HL-60 (cell line): ENCODE results near the gene RPUSD1.

Source experiments
- DNase-seq, 2 experiments: peaks; one replicate each; pipeline ENCODE4 v3.0.0-alpha.2; 2010 to 2020; ENCODE audit warnings: low read depth in 1 of 2, low spot score in 1 of 2
- H3K27ac ChIP-seq: fragments of 250-450 bp; sonication (Bioruptor Pico); replicated peaks from 2 replicates; pipeline ENCODE4 v1.5.1; 2020; ENCODE audit warnings: mild to moderate bottlenecking, moderate library complexity
- H3K27me3 ChIP-seq: fragments of 250-450 bp; sonication (Bioruptor Pico); 2 replicates; pipeline ENCODE4 v1.5.1; 2021; ENCODE audit warnings: mild to moderate bottlenecking, moderate library complexity; ENCODE audit not compliant: insufficient read depth, poor library complexity, severe bottlenecking
- H3K4me3 ChIP-seq: replicated peaks from 2 replicates; pipeline ENCODE4 v1.5.1; 2011; ENCODE audit warnings: mild to moderate bottlenecking, control low read depth, low read length; ENCODE audit not compliant: insufficient read depth
- GABPA ChIP-seq: IDR thresholded peaks from 2 replicates; pipeline ENCODE4 v1.6.1; 2012; ENCODE audit warnings: low read depth
- POLR2AphosphoS5 ChIP-seq: IDR thresholded peaks from 2 replicates; pipeline ENCODE4 v1.6.1; 2012; ENCODE audit warnings: low read depth
- REST ChIP-seq: IDR thresholded peaks from 2 replicates; pipeline ENCODE4 v1.6.1; 2012; ENCODE audit warnings: low read depth; ENCODE audit not compliant: insufficient replicate concordance
- SPI1 ChIP-seq: IDR thresholded peaks from 2 replicates; pipeline ENCODE4 v1.6.1; 2012; ENCODE audit warnings: low read depth, mild to moderate bottlenecking, borderline replicate concordance
- TF ChIP-seq, protein P1 (sequence below): IDR thresholded peaks from one replicate; pipeline ENCODE4 v1.5.1; 2011; ENCODE audit warnings: low read length, control low read depth, inconsistent platforms; ENCODE audit not compliant: insufficient read depth

Gene RPUSD1

GRCh38 chr16:763369-764183 is 24.6 kb downstream of the RPUSD1 start:
- Histone ChIP-seq H3K27me3 (no peaks in the 10 kb centered on the region), H3K4me3 (no peak overlapping the region), H3K27ac (no peak overlapping the region)
- no peak for TF ChIP-seq REST
- no peak for TF ChIP-seq POLR2AphosphoS5
- TF ChIP-seq, protein P1, sequence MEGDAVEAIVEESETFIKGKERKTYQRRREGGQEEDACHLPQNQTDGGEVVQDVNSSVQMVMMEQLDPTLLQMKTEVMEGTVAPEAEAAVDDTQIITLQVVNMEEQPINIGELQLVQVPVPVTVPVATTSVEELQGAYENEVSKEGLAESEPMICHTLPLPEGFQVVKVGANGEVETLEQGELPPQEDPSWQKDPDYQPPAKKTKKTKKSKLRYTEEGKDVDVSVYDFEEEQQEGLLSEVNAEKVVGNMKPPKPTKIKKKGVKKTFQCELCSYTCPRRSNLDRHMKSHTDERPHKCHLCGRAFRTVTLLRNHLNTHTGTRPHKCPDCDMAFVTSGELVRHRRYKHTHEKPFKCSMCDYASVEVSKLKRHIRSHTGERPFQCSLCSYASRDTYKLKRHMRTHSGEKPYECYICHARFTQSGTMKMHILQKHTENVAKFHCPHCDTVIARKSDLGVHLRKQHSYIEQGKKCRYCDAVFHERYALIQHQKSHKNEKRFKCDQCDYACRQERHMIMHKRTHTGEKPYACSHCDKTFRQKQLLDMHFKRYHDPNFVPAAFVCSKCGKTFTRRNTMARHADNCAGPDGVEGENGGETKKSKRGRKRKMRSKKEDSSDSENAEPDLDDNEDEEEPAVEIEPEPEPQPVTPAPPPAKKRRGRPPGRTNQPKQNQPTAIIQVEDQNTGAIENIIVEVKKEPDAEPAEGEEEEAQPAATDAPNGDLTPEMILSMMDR, result no peak
- no peak for TF ChIP-seq GABPA
- no peak for TF ChIP-seq SPI1
- DNase-seq, result no peak

DNA sequence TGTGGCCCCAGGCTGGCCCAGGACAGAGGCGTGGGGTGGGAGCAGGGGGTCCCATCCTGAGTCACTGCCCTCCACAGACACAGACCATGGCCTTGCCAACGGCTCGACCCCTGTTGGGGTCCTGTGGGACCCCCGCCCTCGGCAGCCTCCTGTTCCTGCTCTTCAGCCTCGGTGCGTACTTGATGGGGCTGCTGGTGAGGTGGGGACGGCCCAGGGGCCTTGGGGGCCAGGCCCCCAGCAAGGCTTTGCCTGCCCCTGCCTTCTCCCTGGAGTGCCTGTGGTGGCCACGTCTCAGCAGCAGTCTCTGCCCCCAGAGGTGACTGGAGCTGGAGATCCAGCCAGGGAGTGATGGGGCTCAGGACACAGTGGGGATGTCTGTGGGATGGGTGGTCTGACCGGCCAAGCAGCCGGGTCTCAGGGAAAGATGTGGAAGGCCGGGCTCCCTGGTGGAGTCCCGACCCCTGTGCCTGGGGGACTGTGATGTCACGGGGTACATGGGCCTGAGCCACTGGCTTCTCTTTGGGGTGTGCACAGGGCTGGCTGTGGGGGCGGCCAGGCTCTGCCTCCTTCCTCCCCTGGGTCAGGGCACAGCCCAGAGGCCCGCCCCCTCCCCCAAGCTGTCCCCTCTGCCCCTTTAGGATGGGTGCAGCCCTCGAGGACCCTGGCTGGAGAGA is 25.4 kb downstream of the RPUSD1 start:
- DNase-seq, result no peak
- TF ChIP-seq POLR2AphosphoS5 (no peak), REST (no peak)
- TF ChIP-seq, protein P1, result no peak
- Histone ChIP-seq H3K27me3 (no peaks in the 10 kb centered on the region), H3K27ac (no peak overlapping the region), H3K4me3 (no peak overlapping the region)

- no peak for DNase-seq
- Histone ChIP-seq H3K27me3 (no peaks in the 10 kb centered on the region), H3K27ac (no peak overlapping the region), H3K4me3 (no peak overlapping the region)
- no peak for TF ChIP-seq REST
- TF ChIP-seq, protein P1, result no peak
- TF ChIP-seq SPI1, result no peak
- TF ChIP-seq GABPA, result no peak
- no peak for TF ChIP-seq POLR2AphosphoS5
Observed at GRCh38 chr16:761625-762513, 26.3 kb downstream of the RPUSD1 start.
